ENCODE data around the gene BRAF. TPM values are rescaled to one million over a fixed set of nuclear protein-coding genes. Genes with fewer than 3 reads are reported as not detected.

BRAF gene
- 40.2 TPM for total RNA-seq
- long read RNA-seq, full-length matches to known transcripts, result 6 of 27 reads
- long read RNA-seq, partial matches to known transcripts, result 1 of 27 reads
- long read RNA-seq, other reads (novel, unspliced or antisense), result 20 of 27 reads

DNA sequence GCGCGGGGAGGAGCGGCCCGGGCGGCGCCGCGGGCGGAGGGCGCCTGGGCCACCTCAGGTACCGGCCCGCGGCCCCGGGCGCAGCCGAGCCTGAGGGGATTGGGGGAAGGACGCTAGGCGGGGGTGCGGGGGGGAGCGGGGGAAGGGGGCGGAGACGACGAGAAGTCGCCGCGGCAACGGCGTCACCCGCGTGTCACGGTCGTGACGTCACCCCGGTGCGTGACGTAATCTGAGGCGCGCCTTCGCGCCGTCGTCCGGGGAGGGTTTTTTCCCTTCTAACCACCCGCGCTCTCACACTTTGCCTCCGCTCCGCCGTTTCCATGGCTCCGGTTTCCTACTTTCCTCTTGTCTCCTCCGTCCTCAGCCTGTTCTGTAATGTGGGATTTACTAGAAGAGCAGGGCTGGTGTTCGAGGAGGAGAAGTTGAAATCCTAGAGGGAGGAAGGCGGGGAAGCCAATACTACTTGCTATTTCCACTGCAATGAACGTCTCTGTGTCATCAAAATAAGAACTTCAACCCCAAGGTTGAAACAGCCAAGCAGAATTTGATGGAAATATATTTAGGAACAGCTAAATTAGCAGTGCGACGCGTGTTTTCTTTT is at the start of gene BRAF:
Gene BRAF, minus strand, starts transcription at position 109 of the 601 bp plus-strand sequence. CDS start 226 bp downstream, outside the sequence.
- ATAC-seq (peak; percentile 86), DNase-seq (peak; percentile 95)
- H3K9me3 ChIP-seq, result no peaks in the 10 kb centered on the region
- H3K36me3 ChIP-seq, result no peaks in the 10 kb centered on the region
- TF ChIP-seq, protein P1, sequence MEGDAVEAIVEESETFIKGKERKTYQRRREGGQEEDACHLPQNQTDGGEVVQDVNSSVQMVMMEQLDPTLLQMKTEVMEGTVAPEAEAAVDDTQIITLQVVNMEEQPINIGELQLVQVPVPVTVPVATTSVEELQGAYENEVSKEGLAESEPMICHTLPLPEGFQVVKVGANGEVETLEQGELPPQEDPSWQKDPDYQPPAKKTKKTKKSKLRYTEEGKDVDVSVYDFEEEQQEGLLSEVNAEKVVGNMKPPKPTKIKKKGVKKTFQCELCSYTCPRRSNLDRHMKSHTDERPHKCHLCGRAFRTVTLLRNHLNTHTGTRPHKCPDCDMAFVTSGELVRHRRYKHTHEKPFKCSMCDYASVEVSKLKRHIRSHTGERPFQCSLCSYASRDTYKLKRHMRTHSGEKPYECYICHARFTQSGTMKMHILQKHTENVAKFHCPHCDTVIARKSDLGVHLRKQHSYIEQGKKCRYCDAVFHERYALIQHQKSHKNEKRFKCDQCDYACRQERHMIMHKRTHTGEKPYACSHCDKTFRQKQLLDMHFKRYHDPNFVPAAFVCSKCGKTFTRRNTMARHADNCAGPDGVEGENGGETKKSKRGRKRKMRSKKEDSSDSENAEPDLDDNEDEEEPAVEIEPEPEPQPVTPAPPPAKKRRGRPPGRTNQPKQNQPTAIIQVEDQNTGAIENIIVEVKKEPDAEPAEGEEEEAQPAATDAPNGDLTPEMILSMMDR (IDR thresholded peaks at IDR 0.05), result no peak
- H3K4me3 ChIP-seq, result peak within 1 kb of the TSS; percentile 78
- peaks cover 25% of the 10 kb centered on the region for H3K4me1 ChIP-seq
- peak within 1 kb of the TSS; percentile 96 for H3K27ac ChIP-seq
- intact Hi-C loops (cut with DNase I), result no loop called here
- no peaks in the 10 kb centered on the region for H3K27me3 ChIP-seq

DNA sequence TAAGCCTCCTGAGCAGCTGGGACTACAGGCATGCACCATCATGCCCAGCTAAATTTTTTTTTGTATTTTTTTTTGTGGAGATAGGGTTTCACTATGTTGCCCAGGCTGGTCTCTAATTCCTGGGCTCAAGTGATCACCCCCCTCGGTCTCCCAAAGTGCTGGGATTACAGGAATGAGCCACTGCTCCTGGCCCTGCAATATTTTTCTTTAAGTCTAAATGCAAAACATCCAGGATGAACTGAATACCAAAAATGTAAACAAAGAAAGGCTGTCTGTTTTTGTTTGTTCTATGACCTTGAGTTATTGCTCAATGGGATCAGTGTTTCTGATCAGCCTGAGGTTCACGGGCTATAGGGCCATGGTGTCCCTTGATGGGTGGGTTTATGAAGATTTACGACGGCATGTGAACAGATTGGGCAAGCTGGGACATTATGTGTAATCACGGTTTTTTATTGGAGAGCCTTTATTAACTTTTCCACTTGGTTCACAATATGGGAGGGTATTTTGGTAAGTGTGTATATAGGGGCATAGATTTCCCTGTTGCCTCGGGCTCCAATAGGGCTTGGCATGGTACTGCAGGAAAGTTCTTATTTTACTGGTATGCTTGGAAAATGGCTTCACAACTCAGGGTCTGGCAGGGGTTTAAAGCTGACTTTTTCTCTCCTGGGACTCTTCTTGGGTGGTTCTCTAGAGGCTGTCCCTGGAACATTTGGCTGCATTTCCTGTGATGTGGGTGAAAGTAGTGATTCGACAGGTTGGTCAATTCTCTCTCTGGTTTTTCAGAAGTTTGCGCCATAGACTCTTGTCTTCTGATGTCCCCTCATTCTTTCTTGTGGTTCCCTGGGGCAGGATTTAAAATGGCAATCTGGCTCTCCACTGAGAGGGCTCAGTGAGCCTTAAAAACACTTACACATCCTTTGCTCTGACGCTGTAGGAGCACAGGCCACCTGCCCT is 48.4 kb upstream of the BRAF start:
- TF ChIP-seq, protein P1 (IDR thresholded peaks at IDR 0.05), result no peak
- DNase-seq (no peak), ATAC-seq (no peak)
- Histone ChIP-seq H3K9me3 (no peaks in the 10 kb centered on the region), H3K4me1 (no peaks in the 10 kb centered on the region), H3K36me3 (no peaks in the 10 kb centered on the region), H3K27me3 (no peaks in the 10 kb centered on the region), H3K4me3 (no peak overlapping the region), H3K27ac (no peak overlapping the region)
- intact Hi-C loops (cut with DNase I), result no loop called here

DNA sequence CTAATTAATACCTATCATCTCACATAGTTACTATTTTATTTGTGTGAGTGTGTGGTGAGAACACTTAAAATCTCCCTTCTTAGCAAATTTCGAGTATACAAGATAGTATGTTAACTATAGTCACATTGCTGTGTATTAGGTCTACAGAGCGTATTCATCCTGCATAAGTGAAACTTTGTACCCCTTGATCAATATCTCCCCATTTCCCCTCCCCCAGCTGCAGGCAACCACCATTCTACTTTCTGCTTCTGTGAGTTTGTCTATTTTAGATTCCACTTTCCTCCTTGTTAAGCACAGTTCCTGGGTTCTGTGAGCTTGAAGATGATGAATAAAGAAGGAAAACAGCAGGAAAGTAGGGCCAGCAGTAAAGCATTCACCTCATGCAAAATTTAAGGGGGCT is 47.6 kb upstream of the BRAF start:
- Histone ChIP-seq H3K27ac (no peak overlapping the region), H3K4me3 (no peak overlapping the region), H3K36me3 (no peaks in the 10 kb centered on the region), H3K4me1 (no peaks in the 10 kb centered on the region), H3K9me3 (no peaks in the 10 kb centered on the region), H3K27me3 (no peaks in the 10 kb centered on the region)
- DNase-seq (no peak), ATAC-seq (no peak)
- TF ChIP-seq, protein P1 (IDR thresholded peaks at IDR 0.05), result no peak
- intact Hi-C loops (cut with DNase I), result no loop called here

DNA sequence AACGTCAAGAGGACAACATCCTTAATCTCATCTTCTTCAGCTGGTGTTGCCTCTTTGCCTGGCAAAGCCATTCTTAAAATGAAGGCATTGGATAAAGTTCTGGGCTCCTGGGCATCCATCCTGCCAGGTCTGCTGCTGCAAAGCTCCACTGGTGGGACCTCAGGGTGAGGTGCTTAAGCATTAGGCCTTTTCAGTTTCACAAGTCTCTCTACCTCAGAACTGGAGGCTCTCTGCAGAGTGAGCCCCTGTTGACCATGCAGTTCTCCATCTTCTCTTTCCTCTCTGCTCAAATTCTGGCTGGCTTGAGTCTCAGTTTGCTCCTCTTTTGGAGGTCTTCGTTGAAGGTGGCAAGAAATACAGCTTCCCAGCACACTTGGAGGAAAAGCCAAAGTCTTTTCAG is 42.7 kb upstream of the BRAF start:
- DNase-seq, result no peak
- Histone ChIP-seq H3K36me3 (no peaks in the 10 kb centered on the region), H3K4me1 (no peaks in the 10 kb centered on the region), H3K27me3 (no peaks in the 10 kb centered on the region), H3K27ac (no peak overlapping the region), H3K4me3 (no peak overlapping the region), H3K9me3 (no peaks in the 10 kb centered on the region)
- intact Hi-C loops (cut with DNase I), result no loop called here
- TF ChIP-seq, protein P1 (IDR thresholded peaks at IDR 0.05), result no peak
- ATAC-seq, result no peak

DNA sequence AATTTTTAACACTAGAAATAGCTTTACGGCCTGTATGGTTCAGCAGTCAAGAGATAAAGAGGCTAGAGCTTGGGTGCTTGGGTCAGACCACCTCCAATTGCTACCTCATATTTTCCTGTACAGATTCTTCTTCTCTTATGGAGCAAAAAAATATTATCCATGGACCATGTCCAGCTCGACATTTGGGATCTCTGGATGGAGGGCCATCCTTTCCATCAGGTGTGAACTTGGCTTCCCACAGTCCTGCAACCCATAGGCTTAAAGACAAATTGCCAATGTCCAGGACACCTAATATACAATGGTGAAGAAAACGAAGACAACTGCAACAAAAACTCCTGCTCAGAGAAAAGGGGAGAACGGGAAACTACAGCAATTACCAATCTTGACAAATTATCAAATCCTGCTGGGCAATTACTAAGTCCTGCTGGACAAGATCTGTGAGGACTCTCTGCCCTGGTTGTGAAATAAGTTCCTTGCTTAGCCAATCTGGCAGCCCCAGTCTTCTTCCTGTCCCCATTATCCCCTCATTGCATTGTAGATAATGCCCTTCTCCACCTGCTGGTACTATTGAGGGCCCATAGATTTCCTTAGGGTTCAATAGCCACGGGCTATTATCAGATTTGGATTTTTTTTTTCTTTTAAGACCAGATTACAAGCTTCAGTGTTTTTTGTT is 42.0 kb upstream of the BRAF start:
- intact Hi-C loops (cut with DNase I), result no loop called here
- Histone ChIP-seq H3K27me3 (no peaks in the 10 kb centered on the region), H3K9me3 (no peaks in the 10 kb centered on the region), H3K4me1 (no peaks in the 10 kb centered on the region), H3K4me3 (no peak overlapping the region), H3K27ac (no peak overlapping the region), H3K36me3 (no peaks in the 10 kb centered on the region)
- ATAC-seq, result no peak
- TF ChIP-seq, protein P1 (IDR thresholded peaks at IDR 0.05), result no peak
- DNase-seq, result no peak
